NCI-H1092 (cell line): ENCODE results near the gene SLC19A1.
"Not testable (repeated sequence)": the region's sequence is repeated elsewhere in the genome, so short reads cannot be mapped to it uniquely, and the experiment has no call there.

Source experiments
- DNase-seq: peaks from one replicate; lab custom pipeline; 2025; lab: John Stamatoyannopoulos, UW

SLC19A1 gene

DNA sequence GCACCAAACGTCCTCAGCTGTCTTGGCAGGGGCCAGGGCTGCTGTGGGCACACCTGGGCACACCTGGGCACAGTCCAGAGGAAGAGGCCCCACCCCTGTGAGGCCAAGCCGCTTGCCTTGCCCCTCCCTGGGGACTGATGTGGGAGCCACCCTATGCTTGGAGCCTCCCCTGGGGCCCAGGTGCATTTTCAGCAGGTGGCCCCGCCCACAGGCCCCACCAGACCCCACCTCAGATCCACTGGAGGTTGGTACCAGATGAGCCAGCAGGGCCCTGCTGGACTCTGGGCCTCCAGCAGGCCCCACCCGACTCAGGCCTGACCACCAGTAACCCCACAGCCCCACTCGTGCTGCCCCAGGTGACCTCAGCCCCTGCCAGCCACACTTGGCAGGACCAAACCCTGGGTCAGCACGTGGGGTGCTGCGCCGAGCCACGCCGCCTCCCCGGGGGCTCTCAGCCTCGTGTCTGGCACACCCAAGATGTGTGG lies 8.8 kb downstream of the SLC19A1 start:
- DNase-seq: no peak

DNA sequence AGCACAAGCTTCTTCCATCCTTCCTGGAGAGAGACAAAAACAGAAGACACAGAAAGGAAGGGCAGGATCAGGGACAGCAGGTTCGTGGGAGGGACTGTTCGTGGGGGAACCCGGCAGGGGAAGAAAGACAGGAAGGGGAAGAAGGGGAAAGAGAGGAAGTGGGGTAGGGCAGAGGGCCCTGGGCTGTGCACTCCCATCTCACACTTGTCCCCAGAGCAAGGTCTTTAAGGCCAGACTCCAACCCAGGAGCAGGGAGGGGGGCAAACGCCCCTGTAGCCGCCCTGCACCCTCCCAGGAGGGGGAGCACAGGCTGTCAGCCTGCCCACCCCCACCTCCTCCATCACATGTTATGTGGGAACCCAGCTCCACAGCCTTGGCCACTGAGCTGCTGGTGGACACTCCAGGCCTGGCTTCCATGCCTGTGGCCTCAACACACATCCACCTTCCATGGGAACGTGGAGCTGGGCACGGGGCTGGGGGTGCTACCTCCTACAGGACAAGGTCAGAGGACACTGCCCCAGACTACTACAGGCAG lies 9.3 kb downstream of the SLC19A1 start:
- no peak for DNase-seq

DNA sequence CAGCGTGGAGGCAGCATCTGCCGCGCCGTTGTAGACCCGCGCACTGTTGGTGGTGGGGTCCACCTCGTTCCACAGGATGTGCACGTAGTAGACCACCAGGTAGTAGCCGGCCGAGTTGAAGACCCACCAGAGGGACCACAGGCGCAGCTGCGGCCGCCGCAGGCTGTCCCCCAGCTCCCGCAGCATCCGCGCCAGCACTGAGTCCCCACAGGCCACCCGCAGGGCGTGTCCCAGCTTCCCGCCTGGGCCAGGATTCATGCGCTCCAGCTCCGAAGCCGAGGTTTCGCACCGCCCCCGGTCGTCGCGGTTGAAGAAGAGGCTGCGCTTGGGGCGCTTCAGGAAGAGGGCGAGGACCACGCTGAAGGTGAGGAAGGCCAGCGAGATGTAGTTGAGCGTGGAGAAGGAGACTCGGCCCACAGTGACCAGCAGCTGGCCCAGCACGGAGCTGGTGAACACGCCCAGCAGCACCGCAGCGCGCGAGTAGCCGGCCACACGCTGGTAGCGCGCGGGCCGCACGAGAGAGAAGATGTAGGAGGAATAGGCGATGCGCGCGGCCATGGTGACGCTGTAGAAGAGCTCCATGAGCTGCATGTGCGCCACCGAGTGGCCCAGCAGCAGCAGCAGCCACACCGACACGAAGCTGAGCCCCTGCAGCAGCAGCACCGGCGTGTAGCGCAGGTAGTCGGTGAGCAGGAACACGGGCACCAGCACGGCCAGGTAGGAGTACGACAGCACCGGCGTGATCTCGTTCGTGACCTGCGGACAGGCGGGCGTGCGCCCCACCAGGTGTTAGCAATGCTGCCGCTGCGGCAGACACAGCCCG lies 10.6 kb downstream of the SLC19A1 start:
- no peak for DNase-seq

DNA sequence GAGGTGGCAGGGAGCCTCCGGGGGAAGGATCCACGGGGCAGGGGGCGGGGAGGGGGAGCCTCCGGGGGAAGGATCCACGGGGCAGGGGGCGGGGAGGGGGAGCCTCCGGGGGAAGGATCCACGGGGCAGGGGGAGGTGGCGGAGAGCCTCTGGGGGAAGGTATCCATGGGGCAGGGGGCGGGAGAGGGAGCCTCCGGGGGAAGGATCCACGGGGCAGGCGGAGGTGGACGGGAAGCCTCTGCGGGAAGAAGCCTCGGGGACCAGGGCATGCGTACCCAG lies 11.2 kb downstream of the SLC19A1 start:
- DNase-seq: not testable (repeated sequence)

DNA sequence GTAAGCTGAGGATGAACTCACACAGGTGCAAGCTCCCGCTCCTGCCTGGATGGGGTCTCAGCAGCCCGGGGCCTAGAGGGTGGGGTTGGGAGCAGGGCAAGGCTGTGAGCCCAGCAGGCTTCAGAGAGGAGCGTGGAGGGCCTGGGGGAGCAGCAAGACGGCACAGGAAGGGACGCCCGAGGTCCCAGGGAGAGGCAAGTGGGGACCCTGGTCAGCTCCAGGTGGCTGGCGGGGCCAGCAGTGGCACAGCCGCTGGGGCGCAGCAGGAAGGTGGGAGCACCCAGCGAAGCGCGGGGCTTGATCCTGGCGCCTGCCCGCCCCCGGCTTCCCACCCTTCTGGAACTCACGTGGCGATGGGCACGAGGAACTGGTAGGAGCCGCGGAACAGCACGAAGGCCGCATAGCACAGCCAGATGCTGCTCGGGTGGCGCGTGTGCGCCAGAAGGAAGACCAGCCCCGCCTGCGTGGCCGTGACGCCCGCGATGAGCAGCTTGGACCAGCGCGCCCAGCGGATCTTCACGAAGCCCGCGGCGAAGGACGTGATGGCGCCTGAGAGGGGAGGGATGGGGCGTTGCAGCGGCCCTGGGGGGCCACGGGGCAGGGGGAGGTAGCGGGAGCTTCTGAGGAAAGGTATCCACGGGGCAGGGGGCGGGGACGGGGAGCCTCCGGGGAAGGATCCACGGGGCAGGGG lies 11.7 kb downstream of the SLC19A1 start:
- DNase-seq: no peak

DNA sequence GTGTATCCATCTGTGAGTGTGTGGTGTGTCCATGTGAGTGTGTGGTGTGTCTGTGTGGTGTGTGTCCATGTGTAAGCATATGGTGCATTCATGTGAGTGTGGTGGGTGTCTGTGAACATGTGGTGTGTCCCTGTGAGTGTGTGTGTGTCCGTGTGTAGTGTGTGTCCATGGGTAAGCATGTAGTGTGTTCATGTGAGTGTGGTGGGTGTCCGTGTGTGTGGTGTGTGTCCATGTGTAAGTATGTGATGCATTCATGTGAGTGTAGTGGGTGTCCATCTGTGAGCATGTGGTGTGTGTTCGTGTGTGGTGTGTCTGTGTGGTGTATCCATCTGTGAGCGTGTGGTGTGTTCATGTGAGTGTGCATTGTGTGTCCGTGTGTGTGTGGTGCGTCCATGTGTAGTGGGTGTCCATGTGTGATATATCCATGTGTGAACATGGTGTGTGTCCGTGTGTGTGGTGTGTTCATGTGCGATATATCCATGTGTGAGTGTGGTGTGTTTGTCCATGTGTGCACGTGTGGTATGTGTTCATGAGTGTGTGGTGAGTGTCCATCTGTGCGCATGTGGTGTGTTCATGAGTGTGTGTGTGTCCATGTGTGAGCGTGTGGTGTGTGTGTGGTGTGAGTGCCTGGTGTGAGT lies 12.3 kb downstream of the SLC19A1 start:
- DNase-seq: no peak

DNA sequence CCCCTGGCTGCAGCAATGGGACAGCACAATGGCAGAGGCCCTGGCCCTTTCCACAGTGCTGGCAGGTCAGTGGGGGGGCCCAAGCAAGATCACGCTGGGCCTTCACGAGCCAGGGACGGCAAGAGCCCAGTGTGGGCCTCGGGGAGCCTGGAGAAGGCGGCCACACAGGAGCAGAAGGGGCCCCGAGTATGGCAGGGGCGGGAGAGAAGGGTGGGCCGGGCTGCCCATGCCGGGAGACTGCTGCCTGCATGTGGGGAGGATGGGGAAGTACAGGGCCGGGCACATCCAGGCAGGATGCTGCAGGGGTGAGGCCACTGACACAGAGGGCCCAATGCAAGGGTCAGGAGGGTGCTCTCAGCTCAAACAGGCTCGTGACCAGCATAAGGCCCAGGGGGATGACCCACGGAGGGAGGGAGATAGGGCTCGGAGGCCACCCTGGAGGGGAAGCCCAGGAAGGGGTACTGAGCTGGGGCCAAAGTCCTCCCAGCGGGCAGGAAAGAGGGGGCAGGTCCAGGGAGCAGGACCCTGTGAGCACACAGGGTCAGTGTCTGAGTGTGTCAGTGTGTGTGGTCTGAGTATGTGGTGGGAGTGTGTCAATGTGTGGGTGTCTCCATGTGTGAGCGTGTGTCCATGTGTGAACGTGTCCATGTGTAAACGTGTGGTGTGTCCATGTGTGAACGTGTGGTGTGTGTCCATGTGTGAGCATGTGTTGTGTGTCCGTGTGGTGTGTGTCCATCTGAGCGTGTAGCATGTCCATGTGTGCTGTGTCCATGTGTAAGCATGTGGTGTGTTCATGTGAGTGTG lies 13.1 kb downstream of the SLC19A1 start:
- DNase-seq: no peak

DNA sequence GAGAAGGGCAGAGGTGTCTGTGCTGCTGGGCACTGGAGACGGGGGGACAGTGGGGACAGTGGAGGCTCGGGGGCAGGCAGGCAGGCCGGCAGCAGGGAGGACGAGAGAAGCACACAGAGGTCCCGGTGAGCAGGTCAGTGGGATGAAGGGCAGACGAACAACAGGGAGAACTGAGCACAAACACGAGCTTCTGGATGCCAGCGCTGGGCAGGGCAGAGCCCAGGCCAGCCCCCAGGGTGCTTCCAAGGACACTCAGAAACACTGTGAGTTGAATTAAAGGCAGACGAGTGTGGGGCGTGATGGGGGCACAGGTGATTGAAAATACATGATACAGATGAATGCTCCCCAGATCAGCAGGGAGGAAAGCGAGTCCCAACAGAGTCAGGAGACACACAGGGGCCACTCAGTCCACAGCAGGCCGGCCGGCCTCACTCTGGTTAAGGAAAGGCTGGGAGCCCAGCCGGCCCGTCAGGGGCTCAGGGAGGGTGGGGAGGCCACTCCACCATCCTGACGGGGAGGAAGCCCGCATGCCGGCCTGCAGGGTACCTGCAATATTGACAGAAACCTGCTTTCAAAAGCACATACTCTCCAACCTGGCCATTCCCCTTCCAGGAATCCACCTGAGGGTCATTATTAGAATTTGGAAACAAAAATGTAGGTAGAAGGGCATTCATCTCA lies 14.1 kb downstream of the SLC19A1 start:
- no peak for DNase-seq

DNA sequence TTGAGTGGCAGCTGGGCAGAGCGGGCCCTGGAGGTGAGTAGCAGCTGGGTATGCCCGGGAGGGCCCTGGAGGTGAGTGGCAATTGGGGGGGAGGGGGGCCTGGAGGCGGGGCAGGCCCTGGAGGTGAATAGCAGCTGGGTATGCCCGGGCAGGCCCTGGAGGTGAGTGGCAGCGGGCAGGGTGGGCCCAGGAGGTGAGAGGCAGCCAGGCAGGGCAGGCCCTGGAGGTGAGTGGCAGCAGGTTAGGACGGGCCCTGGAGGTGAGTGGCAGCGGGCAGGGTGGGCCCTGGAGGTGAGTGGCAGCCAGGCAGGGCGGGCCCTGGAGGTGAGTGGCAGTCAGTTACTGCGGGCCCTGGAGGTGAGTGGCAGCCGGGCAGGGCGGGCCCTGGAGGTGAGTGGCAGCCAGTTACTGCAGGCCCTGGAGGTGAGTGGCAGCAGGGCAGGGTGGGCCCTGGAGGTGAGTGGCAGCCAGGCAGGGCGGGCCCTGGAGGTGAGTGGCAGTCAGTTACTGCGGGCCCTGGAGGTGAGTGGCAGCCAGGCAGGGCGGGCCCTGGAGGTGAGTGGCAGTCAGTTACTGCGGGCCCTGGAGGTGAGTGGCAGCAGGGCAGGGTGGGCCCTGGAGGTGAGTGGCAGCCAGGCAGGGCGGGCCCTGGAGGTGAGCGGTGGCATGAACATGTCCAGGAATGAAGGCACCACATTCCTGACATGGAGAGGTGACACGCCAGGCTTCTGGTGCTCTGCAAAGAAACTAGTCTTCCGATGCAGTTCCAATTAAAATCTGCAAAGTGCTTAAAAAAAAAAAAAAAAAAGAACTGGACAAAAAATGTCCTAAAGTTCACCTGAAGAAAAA lies 14.9 kb downstream of the SLC19A1 start:
- not testable (repeated sequence) for DNase-seq

DNA sequence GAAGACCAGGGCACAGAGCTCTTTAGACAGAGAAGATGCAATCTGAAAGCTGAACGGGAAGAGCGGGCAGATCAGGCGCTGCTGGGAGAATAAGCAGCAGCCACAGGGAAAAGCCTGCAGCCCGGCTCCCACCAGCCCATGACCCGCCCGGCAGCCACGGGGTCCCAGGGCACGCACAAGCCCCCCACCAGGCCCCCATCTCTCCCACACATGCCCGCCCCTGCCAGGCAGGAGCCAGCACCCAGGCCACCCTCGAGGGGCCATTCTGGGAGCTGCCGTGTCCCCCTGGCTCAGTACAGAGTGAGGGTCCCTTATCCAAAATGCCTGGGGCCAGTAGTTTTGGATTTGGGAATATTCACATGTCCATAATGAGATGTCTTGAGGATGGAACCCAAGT lies 16.3 kb downstream of the SLC19A1 start:
- no peak for DNase-seq

DNA sequence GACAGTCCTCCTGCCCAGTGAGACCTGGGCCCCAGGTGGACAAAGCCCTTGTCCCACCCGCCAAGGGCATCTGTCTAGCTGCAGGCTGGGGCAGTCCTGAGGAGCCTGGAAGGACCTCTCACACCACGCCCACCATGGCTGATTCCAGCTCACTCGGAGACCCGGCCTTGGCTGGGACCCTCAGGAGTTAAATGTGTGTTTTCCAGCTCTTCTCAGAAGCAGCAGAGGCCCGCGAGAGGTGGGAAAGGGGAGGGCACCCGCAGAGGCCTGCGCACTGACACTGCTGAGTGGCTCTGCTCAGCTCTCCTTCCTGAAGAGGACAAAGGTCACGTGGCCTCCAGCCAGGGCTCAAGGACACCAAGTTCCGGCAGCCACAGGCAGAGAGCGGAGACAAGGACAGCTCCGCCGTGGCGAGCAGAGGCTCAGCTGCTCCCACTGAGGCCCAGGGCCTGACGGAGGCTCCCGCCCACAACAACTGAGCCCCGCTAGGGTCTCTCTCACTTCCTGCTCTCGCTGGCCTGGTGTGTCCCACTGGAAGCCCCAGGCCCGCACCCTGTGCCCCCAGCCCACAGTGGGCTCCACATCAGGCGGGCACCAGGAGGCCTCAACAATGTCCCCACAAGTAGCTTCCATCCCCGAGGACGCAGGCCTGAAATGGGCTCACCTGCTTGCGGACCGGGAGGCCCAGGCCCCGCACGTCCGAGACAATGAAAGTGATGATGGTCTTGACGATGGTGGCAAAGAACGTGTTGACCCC lies 16.9 kb downstream of the SLC19A1 start:
- DNase-seq: no peak

DNA sequence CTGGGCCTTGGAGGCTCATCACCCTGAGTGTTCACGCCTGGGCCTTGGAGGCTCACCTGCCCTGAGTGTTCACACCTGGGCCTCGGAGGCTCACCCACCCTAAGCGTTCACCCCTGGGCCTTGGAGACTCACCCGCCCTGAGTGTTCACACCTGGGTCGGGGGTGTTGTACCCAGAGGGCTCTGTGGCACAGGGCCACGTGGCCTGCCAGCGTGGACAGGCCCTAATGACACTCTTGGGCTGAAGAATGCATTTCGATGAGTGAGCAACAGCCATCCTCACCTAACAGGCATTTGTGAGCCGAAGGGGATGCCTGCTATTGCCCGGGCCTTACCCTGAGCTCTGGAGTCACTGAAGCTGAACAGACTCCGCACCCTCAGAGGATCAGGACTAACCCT lies 17.5 kb downstream of the SLC19A1 start:
- no peak for DNase-seq

DNA sequence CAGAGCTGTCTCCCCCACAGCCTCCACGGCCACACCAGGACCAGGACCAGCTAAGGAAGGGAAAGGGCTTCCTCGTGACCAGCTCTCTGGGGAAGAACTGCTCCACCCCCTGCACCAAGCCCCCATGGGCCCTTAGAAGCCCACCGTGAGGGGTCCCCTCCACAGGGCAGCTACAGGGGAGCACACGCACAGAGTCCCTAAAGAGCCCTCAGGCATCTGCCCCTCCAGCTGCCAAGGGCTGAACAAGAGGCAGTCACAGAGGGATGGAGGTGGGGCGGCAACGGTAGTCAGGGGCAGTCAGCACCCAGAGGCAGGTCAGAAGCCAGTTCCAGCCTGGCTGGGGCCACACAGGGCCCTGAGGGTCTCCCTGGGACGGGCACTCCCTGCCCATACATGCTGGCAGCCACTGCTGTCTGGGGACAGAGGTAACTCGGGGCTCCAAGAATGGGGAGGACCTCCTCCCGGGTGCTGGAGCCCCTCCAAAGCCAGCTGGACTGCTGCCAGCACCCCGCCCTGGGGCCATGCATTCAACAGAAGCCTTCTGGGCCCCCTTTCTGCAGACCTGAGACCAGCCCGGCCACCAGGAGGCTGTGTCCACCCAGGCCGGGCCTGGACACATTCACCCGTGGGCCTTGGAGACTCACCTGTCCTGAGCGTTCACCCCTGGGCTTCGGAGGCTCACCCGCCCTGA lies 18.7 kb downstream of the SLC19A1 start:
- no peak for DNase-seq

DNA sequence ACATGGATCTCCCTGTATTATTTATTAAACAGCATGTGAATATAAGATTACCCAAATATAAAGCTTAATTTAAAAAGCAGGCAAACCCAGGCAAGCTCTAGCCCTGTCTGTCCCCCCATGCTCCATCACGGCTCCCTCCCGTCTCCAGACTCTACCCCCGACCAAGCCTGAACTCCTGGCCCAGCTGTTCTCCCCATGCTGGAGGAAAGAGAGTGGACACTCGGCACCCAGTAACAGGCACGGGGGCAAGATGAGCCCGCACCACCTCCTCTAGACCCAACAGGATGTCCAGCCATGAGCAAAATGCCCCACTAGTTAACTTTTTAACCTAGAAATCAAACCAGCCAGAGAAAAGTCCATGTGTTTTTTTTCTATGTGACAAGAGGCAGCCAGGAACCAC lies 19.3 kb downstream of the SLC19A1 start:
- DNase-seq: no peak

DNA sequence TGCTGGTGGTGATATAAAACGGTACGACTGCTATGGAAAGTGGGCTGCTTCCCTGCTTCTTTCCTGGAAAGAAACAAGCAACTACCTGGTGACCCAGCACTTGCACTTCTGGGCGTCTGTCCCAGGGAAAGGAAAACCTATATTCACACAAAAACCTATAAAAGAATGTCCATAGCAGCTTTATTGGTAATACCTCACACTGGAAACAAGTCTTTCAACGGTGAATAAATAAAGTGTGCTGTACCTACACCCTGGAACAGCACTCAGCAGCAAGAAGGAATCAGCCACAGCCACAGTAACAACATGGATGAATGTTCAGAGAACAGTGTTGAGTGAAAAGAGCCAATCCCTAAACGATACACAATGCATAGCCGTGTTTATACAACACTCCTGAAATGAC lies 19.9 kb downstream of the SLC19A1 start:
- DNase-seq: no peak

DNA sequence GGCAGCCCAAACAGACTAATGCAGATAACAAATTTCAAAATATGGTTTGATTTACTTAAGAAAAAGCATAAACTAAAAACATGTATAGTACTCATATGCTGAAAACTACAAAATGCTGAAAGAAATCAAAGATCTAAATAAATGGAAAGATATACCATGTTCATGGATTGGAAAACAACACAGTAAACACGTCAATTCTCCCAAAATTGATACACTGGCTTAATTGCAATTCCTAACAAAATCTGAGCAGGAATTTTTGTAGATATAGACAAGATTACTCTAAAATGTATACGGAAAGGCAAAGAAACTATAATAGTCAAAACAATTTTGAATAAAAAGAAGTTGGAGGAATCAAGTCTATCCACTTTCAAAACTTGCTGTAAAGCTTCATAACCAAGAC lies 21.0 kb downstream of the SLC19A1 start:
- no peak for DNase-seq

DNA sequence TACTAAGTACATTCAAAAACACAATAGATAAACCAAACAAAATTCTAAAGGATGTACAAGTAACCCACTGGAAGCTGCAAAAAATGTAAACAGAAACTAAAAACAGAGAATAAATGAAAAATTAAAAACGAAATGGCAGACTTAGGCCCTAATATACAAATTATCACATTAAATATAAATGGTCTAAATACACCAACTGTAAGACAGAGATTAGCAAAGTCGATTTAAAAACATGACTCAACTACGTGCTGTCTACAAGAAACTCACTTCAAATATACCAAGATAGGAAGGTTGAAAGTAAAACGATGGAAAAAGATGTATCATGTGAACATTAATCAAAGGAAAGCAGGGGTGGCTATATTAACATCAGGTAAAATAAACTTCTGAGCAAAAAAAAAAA lies 23.1 kb downstream of the SLC19A1 start:
- DNase-seq: no peak

DNA sequence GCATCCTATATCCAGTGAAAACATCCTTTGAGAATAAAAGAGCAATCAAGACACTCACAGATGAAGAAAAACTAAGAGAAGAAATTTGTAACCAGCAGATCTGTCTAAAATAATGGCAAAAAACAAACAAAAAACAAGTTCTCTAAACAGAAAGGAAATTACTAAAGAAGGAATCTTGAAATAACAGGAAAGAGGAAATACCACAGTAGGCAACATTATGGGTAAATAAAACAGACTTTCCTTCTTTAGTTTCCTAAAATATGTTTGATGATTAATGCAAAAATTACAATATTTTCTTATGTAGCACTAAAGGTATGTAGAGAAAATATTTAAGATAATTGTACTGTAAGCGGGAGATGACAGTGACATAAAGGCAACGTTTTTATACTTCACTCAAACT lies 23.5 kb downstream of the SLC19A1 start:
- DNase-seq: no peak
